Raji (cell line): Measurements from ENCODE around the gene CNIH3.

Experiments
- POLR2A ChIP-seq: IDR thresholded peaks from 2 replicates; pipeline ENCODE4 v1.6.1; 2011; ENCODE audit warnings: low read depth, low read length, control low read depth; ENCODE audit not compliant: insufficient read depth

Gene CNIH3

GRCh38 chr1:224691148-224691925, 75.2 kb downstream of the CNIH3 start:
- TF ChIP-seq POLR2A = no peak

- TF ChIP-seq POLR2A = no peak
Observed at GRCh38 chr1:224694969-224695368, 78.9 kb downstream of the CNIH3 start.

- no peak for TF ChIP-seq POLR2A
Observed at GRCh38 chr1:224696021-224696420, 79.9 kb downstream of the CNIH3 start.

GRCh38 chr1:224696891-224697765, 81.0 kb downstream of the CNIH3 start:
- TF ChIP-seq POLR2A = no peak

GRCh38 chr1:224698015-224698451, 81.9 kb downstream of the CNIH3 start:
- TF ChIP-seq POLR2A = no peak

GRCh38 chr1:224700918-224701531, 84.9 kb downstream of the CNIH3 start:
- TF ChIP-seq POLR2A = no peak

- no peak for TF ChIP-seq POLR2A
Observed at GRCh38 chr1:224703702-224704101, 87.6 kb downstream of the CNIH3 start.

- no peak for TF ChIP-seq POLR2A
Observed at GRCh38 chr1:224704107-224704735, 88.1 kb downstream of the CNIH3 start.

GRCh38 chr1:224705578-224705977, 89.5 kb downstream of the CNIH3 start:
- TF ChIP-seq POLR2A = no peak

GRCh38 chr1:224707843-224708725, 92.0 kb downstream of the CNIH3 start:
- no peak for TF ChIP-seq POLR2A

GRCh38 chr1:224710196-224710595, 94.1 kb downstream of the CNIH3 start:
- no peak for TF ChIP-seq POLR2A

- no peak for TF ChIP-seq POLR2A
Observed at GRCh38 chr1:224711876-224712275, 95.8 kb downstream of the CNIH3 start.

GRCh38 chr1:224713228-224713627, 97.1 kb downstream of the CNIH3 start:
- TF ChIP-seq POLR2A = no peak

- TF ChIP-seq POLR2A = no peak
Observed at GRCh38 chr1:224714553-224714952, 98.4 kb downstream of the CNIH3 start.
